Amniotic epithelial cell (primary cell): ENCODE measurements around the gene TGFB2.

Source experiments
- DNase-seq: peaks from one replicate; pipeline ENCODE4 v3.0.0-alpha.2; 2010; ENCODE audit warnings: low read depth

The TGFB2 gene

GRCh38 chr1:218488986-218489385 lies 143.8 kb downstream of the TGFB2 start:
- DNase-seq, result peak; percentile 76

GRCh38 chr1:218490406-218490922 lies 145.3 kb downstream of the TGFB2 start:
- no peak for DNase-seq

- peak; percentile 69 for DNase-seq
These were observed 147.7 kb downstream of the TGFB2 start for GRCh38 chr1:218492874-218493273.

- no peak for DNase-seq
These were observed 148.8 kb downstream of the TGFB2 start for GRCh38 chr1:218493986-218494385.
